Neural progenitor cell (in vitro differentiated cells): Measurements from ENCODE around the gene CNGA1. TPM values are rescaled to one million over a fixed set of nuclear protein-coding genes. Genes with fewer than 3 reads are reported as not detected.

Experiments used
- DNase-seq: peaks from one replicate; pipeline ENCODE4 v3.0.0-alpha.2; 2016; ENCODE audit warnings: low spot score
- H2AFZ ChIP-seq: fragments of 200-600 bp; sonication (generic); replicated peaks from 2 replicates; pipeline ENCODE4 v1.6.1; 2016; ENCODE audit warnings: antibody characterized with exemption
- H3F3A ChIP-seq: fragments of 200-600 bp; sonication (generic); 2 replicates; pipeline ENCODE4 v1.6.1; 2016; ENCODE audit warnings: antibody characterized with exemption, low read depth
- H3K27ac ChIP-seq: fragments of 200-600 bp; sonication (generic); 2 replicates; pipeline ENCODE4 v1.5.1; 2016; ENCODE audit warnings: mild to moderate bottlenecking
- H3K27me3 ChIP-seq: fragments of 200-600 bp; sonication (generic); 2 replicates; pipeline ENCODE4 v1.6.1; 2016; ENCODE audit warnings: mild to moderate bottlenecking, moderate library complexity
- H3K36me3 ChIP-seq: fragments of 200-600 bp; sonication (generic); 2 replicates; pipeline ENCODE4 v1.5.1; 2016
- H3K4me1 ChIP-seq: fragments of 200-600 bp; sonication (generic); 2 replicates; pipeline ENCODE4 v1.6.1; 2016; ENCODE audit warnings: mixed run types
- H3K4me2 ChIP-seq: fragments of 200-600 bp; sonication (generic); 2 replicates; pipeline ENCODE4 v1.6.1; 2016
- H3K4me3 ChIP-seq: fragments of 200-600 bp; sonication (generic); 2 replicates; pipeline ENCODE4 v1.5.1; 2016
- H3K79me2 ChIP-seq: fragments of 200-600 bp; sonication (generic); 2 replicates; pipeline ENCODE4 v1.6.1; 2016; ENCODE audit warnings: low read depth
- H3K9ac ChIP-seq: fragments of 200-600 bp; sonication (generic); 2 replicates; pipeline ENCODE4 v1.6.1; 2016
- H3K9me3 ChIP-seq: fragments of 200-600 bp; sonication (generic); 2 replicates; pipeline ENCODE4 v1.5.1; 2016; ENCODE audit warnings: low read depth
- H4K20me1 ChIP-seq: fragments of 200-600 bp; sonication (generic); 2 replicates; pipeline ENCODE4 v1.6.1; 2016; ENCODE audit warnings: low read depth
- H3K27ac Mint-ChIP-seq: 3 replicates; pipeline ENCODE4 v1.8.0; 2021; ENCODE audit warnings: mixed read lengths
- H3K27me3 Mint-ChIP-seq: 2 replicates; pipeline ENCODE4 v1.8.0; 2022; ENCODE audit warnings: low read depth, mild to moderate bottlenecking, inconsistent platforms, moderate library complexity, mixed read lengths; ENCODE audit not compliant: insufficient read depth
- H3K36me3 Mint-ChIP-seq: 3 replicates; pipeline ENCODE4 v1.8.0; 2021; ENCODE audit warnings: mixed read lengths
- H3K4me1 Mint-ChIP-seq: 3 replicates; pipeline ENCODE4 v1.8.0; 2021; ENCODE audit warnings: mixed read lengths
- H3K4me3 Mint-ChIP-seq: 3 replicates; pipeline ENCODE4 v1.8.0; 2021; ENCODE audit warnings: mild to moderate bottlenecking, moderate library complexity, mixed read lengths
- H3K9me3 Mint-ChIP-seq: 3 replicates; pipeline ENCODE4 v1.8.0; 2020; ENCODE audit warnings: mixed read lengths
- CTCF ChIP-seq: fragments of 200-600 bp; sonication (generic); IDR thresholded peaks from 2 replicates; pipeline ENCODE4 v1.5.1; 2017; ENCODE audit warnings: antibody characterized with exemption, mild to moderate bottlenecking
- EZH2 ChIP-seq: fragments of 200-600 bp; sonication (generic); IDR thresholded peaks from 2 replicates; pipeline ENCODE4 v1.6.1; 2017; ENCODE audit warnings: antibody characterized with exemption, mild to moderate bottlenecking, moderate library complexity
- EZH2phosphoT487 ChIP-seq: fragments of 200-600 bp; sonication (generic); IDR thresholded peaks from 2 replicates; pipeline ENCODE4 v1.6.1; 2017; ENCODE audit warnings: antibody characterized with exemption
- total RNA-seq: library from RNA; depleted of rRNA; stranded (reverse); fragments of >200 nt; gene quantifications from 2 replicates; pipeline ENCODE4 v1.2.3, GENCODE V29; 2015; ENCODE audit warnings: low replicate concordance

Gene CNGA1
- total RNA-seq, 1 donor from 2014 or later = 0.37 TPM

DNA sequence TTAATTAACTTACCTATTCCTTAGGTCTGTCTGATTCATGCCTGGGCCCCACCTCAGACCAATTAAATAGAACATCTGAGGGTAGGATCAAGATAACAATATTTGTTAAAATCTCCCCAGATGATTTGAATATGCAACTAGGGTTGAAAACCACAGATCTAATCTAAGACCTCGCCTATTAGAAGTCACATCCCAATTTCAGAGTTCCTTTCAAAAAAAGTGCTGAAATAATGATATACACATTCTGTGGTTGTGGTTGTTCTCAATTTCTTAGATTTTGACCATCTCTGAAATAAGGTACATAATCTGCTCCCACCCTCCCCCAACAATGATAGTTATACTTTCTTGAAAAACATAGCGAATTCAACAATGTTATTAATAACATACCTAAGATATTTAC, 27.8 kb upstream of the CNGA1 start:
- H3K4me1 Mint-ChIP-seq = peaks cover 10% of the 10 kb centered on the region

GRCh38 chr4:48043504-48043903, 27.0 kb upstream of the CNGA1 start:
- Histone ChIP-seq H4K20me1 (no peaks in the 10 kb centered on the region), H3K27me3 (no peaks in the 10 kb centered on the region), H3K27ac (no peak overlapping the region), H2AFZ (no peak overlapping the region), H3K79me2 (no peaks in the 10 kb centered on the region), H3F3A (peaks cover 15% of the 10 kb centered on the region), H3K36me3 (no peaks in the 10 kb centered on the region), H3K4me3 (no peak overlapping the region), H3K9me3 (no peaks in the 10 kb centered on the region), H3K4me1 (peaks cover 12% of the 10 kb centered on the region), H3K4me2 (no peak overlapping the region), H3K9ac (no peak overlapping the region)
- Mint-ChIP-seq H3K36me3 (no peaks in the 10 kb centered on the region), H3K9me3 (no peaks in the 10 kb centered on the region), H3K27ac (no peak overlapping the region), H3K4me3 (no peak overlapping the region), H3K4me1 (peaks cover 10% of the 10 kb centered on the region), H3K27me3 (peaks cover 3% of the 10 kb centered on the region)
- TF ChIP-seq EZH2phosphoT487 (no peak), EZH2 (no peak), CTCF (no peak)
- no peak for DNase-seq

More for the DNA sequence above, 27.8 kb upstream of the CNGA1 start:
- no peak overlapping the region for H3K27ac ChIP-seq
- Mint-ChIP-seq H3K36me3 (no peaks in the 10 kb centered on the region), H3K9me3 (no peaks in the 10 kb centered on the region), H3K4me3 (no peak overlapping the region), H3K27ac (no peak overlapping the region), H3K27me3 (peaks cover 3% of the 10 kb centered on the region)
- H3K9me3 ChIP-seq = no peaks in the 10 kb centered on the region
- no peak overlapping the region for H2AFZ ChIP-seq
- no peaks in the 10 kb centered on the region for H4K20me1 ChIP-seq
- H3K79me2 ChIP-seq = no peaks in the 10 kb centered on the region
- TF ChIP-seq EZH2phosphoT487 (no peak), EZH2 (no peak), CTCF (no peak)
- no peak overlapping the region for H3K4me3 ChIP-seq
- peaks cover 15% of the 10 kb centered on the region for H3F3A ChIP-seq
- no peak for DNase-seq
- H3K4me2 ChIP-seq = no peak overlapping the region
- no peaks in the 10 kb centered on the region for H3K36me3 ChIP-seq
- H3K9ac ChIP-seq = no peak overlapping the region
- peaks cover 12% of the 10 kb centered on the region for H3K4me1 ChIP-seq
- no peaks in the 10 kb centered on the region for H3K27me3 ChIP-seq

- DNase-seq = no peak
- no peak overlapping the region for H3K4me3 Mint-ChIP-seq
- H3K9ac ChIP-seq = no peak overlapping the region
- no peaks in the 10 kb centered on the region for H3K9me3 ChIP-seq
- H3K79me2 ChIP-seq = no peaks in the 10 kb centered on the region
- no peak overlapping the region for H3K4me2 ChIP-seq
- H4K20me1 ChIP-seq = no peaks in the 10 kb centered on the region
- H3K36me3 ChIP-seq = no peaks in the 10 kb centered on the region
- no peaks in the 10 kb centered on the region for H3K36me3 Mint-ChIP-seq
- no peaks in the 10 kb centered on the region for H3K27me3 ChIP-seq
- H3K4me1 ChIP-seq = peaks cover 12% of the 10 kb centered on the region
- no peak overlapping the region for H3K27ac ChIP-seq
- H3K4me3 ChIP-seq = no peak overlapping the region
- peaks cover 15% of the 10 kb centered on the region for H3F3A ChIP-seq
- peaks cover 10% of the 10 kb centered on the region for H3K4me1 Mint-ChIP-seq
- no peak for TF ChIP-seq EZH2phosphoT487
- TF ChIP-seq EZH2 = no peak
- no peak for TF ChIP-seq CTCF
- H3K27me3 Mint-ChIP-seq = peaks cover 3% of the 10 kb centered on the region
- peak overlapping the region; percentile 35 for H2AFZ ChIP-seq
- no peak overlapping the region for H3K27ac Mint-ChIP-seq
- no peaks in the 10 kb centered on the region for H3K9me3 Mint-ChIP-seq
Observed at GRCh38 chr4:48042979-48043461, 26.5 kb upstream of the CNGA1 start.
